Subcutaneous adipose tissue (tissue), 4 donors: Measurements from ENCODE around the gene ANKRD23. TPM values are rescaled to one million over a fixed set of nuclear protein-coding genes. Genes with fewer than 3 reads are reported as not detected.

Source experiments
- total RNA-seq, 4 donors: library from RNA; depleted of rRNA; stranded (reverse); fragments of >200 nt; gene quantifications; one replicate each; pipeline ENCODE4 v1.1.0, GENCODE V29; 2016
- TF ChIP-seq, protein P1 (sequence below): fragments of 450-650 bp; IDR thresholded peaks from one replicate; pipeline ENCODE4 v1.5.1; 2016; ENCODE audit warnings: low read depth, mild to moderate bottlenecking, control low read depth, antibody characterized with exemption, moderate library complexity

The ANKRD23 gene
- total RNA-seq, 4 donors from 2014 or later = 1.7 to 4.3 (median 2.9) TPM; not detected in 1

DNA sequence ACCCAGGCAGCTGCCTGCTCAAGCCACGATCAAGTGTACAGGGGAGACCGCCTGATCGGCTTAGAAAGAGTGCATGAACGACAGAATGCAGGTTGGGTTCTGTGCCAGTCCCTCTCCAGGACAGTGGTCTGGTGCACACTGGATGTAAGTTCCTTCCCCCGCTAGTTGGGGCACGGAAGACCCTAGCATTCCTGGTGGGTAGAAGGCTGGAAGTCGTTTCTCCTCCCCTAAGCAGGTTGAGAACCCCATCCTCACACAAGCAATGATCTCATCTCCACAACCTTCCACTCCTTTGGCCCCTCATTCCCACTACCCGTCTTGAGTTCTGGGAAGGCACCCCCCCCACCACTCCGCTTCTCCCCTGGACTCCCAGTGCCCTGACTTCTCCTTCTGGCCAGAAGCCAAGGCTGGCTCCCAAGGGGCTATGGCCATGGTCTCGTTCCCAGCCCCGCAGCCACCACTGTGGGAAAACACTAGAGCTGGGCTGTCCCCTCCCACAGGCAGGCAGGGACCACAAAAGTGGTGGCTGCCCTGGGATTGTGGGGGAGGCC is 15.4 kb upstream of the ANKRD23 start:
- TF ChIP-seq, protein P1, sequence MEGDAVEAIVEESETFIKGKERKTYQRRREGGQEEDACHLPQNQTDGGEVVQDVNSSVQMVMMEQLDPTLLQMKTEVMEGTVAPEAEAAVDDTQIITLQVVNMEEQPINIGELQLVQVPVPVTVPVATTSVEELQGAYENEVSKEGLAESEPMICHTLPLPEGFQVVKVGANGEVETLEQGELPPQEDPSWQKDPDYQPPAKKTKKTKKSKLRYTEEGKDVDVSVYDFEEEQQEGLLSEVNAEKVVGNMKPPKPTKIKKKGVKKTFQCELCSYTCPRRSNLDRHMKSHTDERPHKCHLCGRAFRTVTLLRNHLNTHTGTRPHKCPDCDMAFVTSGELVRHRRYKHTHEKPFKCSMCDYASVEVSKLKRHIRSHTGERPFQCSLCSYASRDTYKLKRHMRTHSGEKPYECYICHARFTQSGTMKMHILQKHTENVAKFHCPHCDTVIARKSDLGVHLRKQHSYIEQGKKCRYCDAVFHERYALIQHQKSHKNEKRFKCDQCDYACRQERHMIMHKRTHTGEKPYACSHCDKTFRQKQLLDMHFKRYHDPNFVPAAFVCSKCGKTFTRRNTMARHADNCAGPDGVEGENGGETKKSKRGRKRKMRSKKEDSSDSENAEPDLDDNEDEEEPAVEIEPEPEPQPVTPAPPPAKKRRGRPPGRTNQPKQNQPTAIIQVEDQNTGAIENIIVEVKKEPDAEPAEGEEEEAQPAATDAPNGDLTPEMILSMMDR = no peak

DNA sequence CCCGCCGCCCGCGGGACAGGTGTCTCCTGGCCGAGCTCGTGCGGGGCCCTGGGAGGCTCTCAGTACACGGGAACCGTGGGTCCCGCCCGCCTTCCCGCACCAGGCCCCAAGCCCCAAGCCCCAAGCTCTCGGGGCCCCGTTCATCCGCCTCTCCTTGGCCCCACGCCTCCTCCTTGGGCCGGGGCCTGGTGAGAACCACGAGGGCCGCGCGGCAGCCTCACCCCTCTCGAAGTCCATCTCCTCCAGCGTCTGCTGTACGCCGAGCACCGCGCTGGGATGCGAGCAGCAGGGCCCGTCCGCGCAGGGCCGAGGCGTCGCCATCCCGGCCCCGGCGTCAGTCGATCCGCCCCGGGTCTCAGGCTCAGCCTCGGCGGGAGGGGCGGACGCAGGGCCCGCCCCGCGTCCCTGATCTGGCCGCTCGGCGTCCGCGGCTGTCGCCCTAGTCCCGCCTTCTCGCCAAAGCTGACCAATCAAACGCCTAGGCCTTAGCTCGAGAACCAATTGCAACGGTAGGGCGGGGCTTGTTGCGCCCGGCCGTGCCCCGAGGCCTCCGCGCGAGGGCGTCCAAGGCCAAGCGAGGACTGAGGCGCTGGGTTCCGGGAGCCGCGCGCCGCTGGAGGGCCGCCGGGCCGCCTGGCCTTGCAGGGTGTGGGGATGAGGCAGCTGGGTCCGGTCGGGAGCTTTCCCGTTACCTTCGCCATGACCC is 14.0 kb upstream of the ANKRD23 start, which contains the start of gene ANKRD39:
ANKRD39 (minus strand) TSS at position 350 of the 706 bp plus-strand sequence; CDS start at position 321, 29 bp downstream.
- TF ChIP-seq, protein P1 = no peak

DNA sequence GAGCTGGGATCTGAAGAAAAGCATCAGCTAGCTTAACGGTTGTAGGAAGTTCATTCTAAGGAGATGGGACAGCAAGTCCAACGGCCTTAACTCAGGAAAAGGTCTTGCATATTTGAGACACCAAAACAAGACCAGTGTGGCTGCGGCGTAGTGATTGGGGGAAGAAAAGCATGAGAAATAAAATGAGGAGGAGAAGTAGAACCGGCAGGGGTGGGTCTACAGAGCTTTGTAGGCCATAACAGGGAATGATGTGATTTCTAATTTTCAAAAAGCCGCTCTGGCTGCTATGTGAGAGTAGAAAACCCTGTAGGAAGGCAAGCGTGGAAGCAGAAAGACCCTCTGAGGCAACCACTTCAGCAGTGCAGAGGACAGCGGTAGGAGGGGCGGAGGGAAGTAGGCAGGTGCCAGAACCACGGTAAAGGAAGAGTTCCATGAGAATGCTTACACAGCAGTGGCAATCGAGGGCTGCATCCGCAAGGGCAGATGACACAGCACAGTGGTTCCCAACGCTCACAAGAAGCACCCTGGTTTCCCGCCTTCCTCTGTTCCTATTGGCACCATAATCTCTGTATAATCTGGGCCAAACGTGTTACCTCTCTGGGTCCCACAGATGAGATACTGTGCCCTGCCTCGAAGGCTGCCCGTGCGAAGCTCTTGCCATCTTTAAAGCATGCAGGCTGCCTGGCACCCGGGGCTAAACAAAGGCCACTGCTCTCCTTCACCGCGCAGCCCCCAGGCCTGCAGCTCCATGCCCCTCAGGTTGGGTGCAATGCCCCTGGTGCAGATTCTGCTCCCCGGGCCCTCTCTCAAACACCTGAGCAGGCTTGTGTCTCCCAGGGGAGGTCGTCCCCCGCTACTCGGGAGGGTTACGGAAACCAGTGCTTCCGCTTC is 13.2 kb upstream of the ANKRD23 start:
- TF ChIP-seq, protein P1 = no peak

DNA sequence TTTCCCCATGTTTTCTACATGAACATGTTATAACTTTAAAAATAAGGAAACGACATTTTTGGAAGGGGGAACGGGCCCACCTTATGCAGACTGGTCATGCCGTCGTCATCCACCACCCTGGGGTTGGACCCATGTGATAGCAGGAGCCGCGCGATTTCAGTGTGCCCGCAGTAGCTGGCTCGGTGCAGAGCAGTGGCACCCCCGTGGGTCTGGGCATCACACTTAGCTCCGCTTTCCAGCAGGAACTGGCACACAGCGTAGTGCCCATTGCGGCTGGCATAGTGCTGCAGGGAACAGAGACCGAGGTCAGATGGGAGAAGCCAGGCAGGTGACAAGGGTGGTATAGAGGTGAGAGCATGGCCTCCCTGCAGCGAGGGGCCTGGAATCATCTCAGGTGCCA is 9.5 kb upstream of the ANKRD23 start:
- TF ChIP-seq, protein P1 = no peak

DNA sequence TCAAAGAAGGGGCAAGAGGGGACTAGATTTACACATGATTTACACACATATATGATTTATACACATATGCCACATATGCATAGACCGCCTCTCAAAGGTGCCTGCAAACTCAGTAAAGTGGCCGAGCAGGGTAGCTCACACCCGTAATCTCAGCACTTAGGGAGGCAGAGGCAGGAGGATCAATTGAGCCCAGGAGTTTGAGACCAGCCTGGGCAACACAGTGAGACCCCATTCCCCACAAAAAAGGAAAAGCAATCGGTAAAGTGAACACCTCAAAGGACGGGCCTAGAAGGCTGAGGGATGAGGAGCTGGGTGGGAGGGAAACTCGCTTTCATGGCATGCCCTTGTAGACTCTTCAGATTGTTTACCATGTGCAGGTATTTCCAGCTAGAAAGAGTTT is 8.8 kb upstream of the ANKRD23 start:
- TF ChIP-seq, protein P1 = no peak

DNA sequence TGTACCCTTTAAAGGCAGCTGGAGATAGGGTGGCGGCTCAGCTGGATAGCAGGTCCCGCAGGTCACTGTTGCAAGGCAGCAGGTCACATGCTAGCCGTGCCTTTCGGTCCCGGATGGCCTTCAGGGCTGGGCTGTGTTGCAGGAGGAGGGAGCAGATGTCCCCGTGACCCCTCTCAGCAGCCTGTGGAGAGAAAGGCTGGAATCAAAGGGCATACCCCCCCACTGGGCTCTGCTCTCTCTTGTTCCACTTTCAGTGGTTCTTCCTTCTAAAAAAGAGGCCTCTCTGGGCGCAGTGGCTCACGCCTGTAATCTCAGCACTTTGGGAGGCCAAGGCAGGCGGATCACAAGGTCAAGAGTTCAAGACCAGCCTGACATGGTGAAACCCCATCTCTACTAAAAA is 4.4 kb upstream of the ANKRD23 start:
- TF ChIP-seq, protein P1 = no peak

DNA sequence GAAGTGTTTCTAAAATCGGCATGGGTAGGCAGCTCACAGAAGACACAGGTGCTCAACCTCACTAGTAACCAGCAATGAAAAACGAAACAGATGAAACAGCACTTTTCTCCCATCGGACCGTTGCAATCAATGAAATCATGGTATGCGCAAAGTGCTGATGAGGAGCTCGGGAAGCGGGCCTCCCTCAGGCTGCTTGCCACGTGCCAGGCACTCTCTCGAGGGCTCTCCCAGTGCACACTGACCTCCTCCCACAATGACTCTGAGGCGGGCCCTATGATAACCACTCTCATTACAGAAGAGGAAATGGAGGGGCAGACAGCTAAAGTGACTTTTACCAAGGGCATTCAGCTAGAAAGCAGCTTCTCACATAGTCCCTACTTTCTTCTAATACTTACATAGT is 3.8 kb upstream of the ANKRD23 start:
- TF ChIP-seq, protein P1 = no peak
